Memory B cell (primary cell): Measurements from ENCODE around the gene ZNF618.
"Not testable (repeated sequence)": the region's sequence is repeated elsewhere in the genome, so short reads cannot be mapped to it uniquely, and the experiment has no call there.

ENCODE experiments used
- ATAC-seq: fragments of 150-1000 bp; cut with Tn5 transposase; 2 replicates; pipeline ENCODE4 v1.10.0; 2021; ENCODE audit warnings: low read depth, mild to moderate bottlenecking, moderate library complexity
- DNase-seq, 2 donors: peaks; one replicate each; pipeline ENCODE4 v3.0.0; 2022; ENCODE audit warnings: low spot score in 2 of 2
- H3K27ac Mint-ChIP-seq: one replicate; pipeline ENCODE4 v1.8.0; 2022; ENCODE audit warnings: mild to moderate bottlenecking, moderate library complexity, mixed read lengths
- H3K27me3 Mint-ChIP-seq: one replicate; pipeline ENCODE4 v1.8.0; 2022; ENCODE audit warnings: mixed read lengths
- H3K36me3 Mint-ChIP-seq: one replicate; pipeline ENCODE4 v1.8.0; 2022; ENCODE audit warnings: mild to moderate bottlenecking, mixed read lengths
- H3K4me1 Mint-ChIP-seq: one replicate; pipeline ENCODE4 v1.8.0; 2022; ENCODE audit warnings: mixed read lengths
- H3K4me3 Mint-ChIP-seq: one replicate; pipeline ENCODE4 v1.8.0; 2022; ENCODE audit warnings: mild to moderate bottlenecking, moderate library complexity, mixed read lengths
- H3K9me3 Mint-ChIP-seq: one replicate; pipeline ENCODE4 v1.8.0; 2022; ENCODE audit warnings: mixed read lengths

ZNF618 gene

DNA sequence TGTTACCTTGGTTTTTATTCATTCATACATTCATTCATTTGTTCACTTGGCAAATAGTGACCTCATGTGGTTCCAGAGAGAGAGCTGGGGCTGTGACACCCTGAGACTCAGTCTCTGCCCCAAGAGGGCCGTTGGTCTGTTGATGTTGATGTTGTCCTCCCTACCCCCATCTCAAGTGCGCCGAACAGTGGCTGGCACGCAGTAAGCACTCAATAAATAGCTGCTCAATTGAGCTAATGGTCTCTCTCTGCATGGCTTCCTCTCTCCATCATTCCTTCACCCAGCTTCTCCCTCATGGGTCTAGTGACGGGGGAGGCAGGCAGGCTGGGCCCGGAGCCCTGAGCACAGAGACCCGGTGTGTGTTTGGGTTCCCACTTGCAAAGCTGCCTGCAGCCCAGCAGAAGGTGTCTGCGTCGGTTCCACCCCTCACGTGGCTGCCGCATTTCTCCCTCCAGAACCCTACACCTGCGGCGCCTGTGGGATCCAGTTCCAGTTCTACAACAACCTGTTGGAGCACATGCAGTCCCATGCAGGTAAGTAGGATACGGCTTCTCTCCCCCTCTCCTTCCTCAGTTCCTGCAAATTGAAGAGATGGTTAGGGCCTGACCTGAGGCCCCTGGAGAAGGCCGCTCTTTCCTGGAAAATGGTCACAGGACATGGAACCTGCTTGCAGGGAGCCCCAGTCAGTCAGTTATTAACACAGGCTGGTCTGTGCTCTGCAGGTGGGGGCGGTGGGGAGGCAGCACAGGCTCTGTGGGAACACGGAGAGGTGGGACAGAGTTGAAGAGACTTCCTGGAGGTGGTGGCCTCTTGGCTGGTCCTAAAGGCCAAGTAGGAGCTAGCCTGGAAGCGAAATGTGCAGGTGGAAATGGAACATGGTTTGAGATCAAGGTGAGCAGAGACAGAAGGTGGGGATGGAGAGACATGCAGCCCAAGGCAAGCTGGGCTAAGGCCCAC lies 160.0 kb downstream of the ZNF618 start:
- no peak overlapping the region for H3K27ac Mint-ChIP-seq
- no peaks in the 10 kb centered on the region for H3K4me1 Mint-ChIP-seq
- peaks cover 3% of the 10 kb centered on the region for H3K9me3 Mint-ChIP-seq
- H3K4me3 Mint-ChIP-seq = no peak overlapping the region
- H3K27me3 Mint-ChIP-seq = no peaks in the 10 kb centered on the region
- no peak for ATAC-seq
- DNase-seq = no peak
- H3K36me3 Mint-ChIP-seq = peaks cover 7% of the 10 kb centered on the region

DNA sequence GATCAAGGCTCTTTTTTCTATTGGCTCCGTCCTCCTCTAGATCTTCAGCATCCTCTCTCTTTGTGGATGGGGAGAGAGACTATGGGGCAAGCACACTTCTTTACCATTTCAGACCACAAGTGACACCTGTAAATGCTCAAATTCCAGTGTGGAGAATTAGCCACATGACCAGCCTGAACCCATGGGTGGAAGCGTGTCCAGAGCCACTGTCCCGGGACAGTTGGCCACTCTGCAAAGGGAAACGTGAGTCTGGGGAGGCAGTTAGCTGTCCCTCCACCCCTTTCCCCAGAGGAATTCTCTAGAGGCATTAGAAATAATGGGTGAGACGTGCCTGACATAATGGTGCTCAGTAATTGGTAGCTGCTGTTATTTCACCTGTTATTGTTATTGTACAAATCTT lies 161.1 kb downstream of the ZNF618 start:
- H3K4me1 Mint-ChIP-seq = no peaks in the 10 kb centered on the region
- peaks cover 7% of the 10 kb centered on the region for H3K36me3 Mint-ChIP-seq
- no peak overlapping the region for H3K4me3 Mint-ChIP-seq
- H3K9me3 Mint-ChIP-seq = peaks cover 3% of the 10 kb centered on the region
- DNase-seq = no peak
- no peak for ATAC-seq
- H3K27ac Mint-ChIP-seq = no peak overlapping the region
- no peaks in the 10 kb centered on the region for H3K27me3 Mint-ChIP-seq

GRCh38 chr9:114037961-114038723 lies 162.0 kb downstream of the ZNF618 start:
- H3K4me1 Mint-ChIP-seq = no peaks in the 10 kb centered on the region
- no peaks in the 10 kb centered on the region for H3K27me3 Mint-ChIP-seq
- H3K36me3 Mint-ChIP-seq = peaks cover 7% of the 10 kb centered on the region
- H3K9me3 Mint-ChIP-seq = peaks cover 3% of the 10 kb centered on the region
- no peak overlapping the region for H3K4me3 Mint-ChIP-seq
- DNase-seq (no peak), ATAC-seq (no peak)
- no peak overlapping the region for H3K27ac Mint-ChIP-seq

- Mint-ChIP-seq H3K9me3 (peaks cover 3% of the 10 kb centered on the region), H3K4me3 (no peak overlapping the region), H3K36me3 (peaks cover 7% of the 10 kb centered on the region), H3K4me1 (no peaks in the 10 kb centered on the region), H3K27me3 (no peaks in the 10 kb centered on the region), H3K27ac (no peak overlapping the region)
- DNase-seq = no peak
- no peak for ATAC-seq
Measured at GRCh38 chr9:114038724-114039313, 162.7 kb downstream of the ZNF618 start.

GRCh38 chr9:114039484-114039883 lies 163.4 kb downstream of the ZNF618 start:
- Mint-ChIP-seq H3K27ac (no peak overlapping the region), H3K9me3 (peaks cover 3% of the 10 kb centered on the region), H3K4me1 (no peaks in the 10 kb centered on the region), H3K36me3 (peaks cover 7% of the 10 kb centered on the region), H3K4me3 (no peak overlapping the region), H3K27me3 (no peaks in the 10 kb centered on the region)
- ATAC-seq = no peak
- DNase-seq = no peak

DNA sequence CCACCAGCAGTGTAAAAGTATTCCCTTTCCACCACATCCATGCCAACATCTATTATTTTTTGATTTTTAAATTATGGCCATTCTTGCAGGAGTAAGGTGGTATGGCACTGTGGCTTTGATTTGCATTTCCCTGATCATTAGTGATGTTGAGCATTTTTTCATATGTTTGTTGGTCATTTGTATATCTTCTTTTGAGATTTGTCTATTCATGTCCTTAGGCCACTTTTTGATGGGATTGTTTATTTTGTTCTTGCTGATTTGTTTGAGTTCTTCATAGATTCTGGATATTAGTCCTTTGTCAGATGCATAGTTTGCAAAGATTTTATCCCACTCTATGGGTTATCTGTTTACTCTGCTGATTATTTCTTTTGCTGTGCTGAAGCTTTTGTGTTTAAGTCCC lies 167.6 kb downstream of the ZNF618 start:
- H3K4me1 Mint-ChIP-seq, H3K27me3 Mint-ChIP-seq, ATAC-seq, H3K36me3 Mint-ChIP-seq, H3K27ac Mint-ChIP-seq, H3K9me3 Mint-ChIP-seq, DNase-seq, H3K4me3 Mint-ChIP-seq: not testable (repeated sequence)

- no peak overlapping the region for H3K27ac Mint-ChIP-seq
- H3K36me3 Mint-ChIP-seq = no peaks in the 10 kb centered on the region
- no peaks in the 10 kb centered on the region for H3K4me1 Mint-ChIP-seq
- no peak overlapping the region for H3K4me3 Mint-ChIP-seq
- DNase-seq = no peak
- ATAC-seq = no peak
- no peaks in the 10 kb centered on the region for H3K9me3 Mint-ChIP-seq
- no peaks in the 10 kb centered on the region for H3K27me3 Mint-ChIP-seq
Measured at GRCh38 chr9:114046237-114046755, 170.2 kb downstream of the ZNF618 start.

GRCh38 chr9:114046875-114047274 lies 170.8 kb downstream of the ZNF618 start:
- Mint-ChIP-seq H3K27ac (no peak overlapping the region), H3K36me3 (no peaks in the 10 kb centered on the region), H3K4me1 (no peaks in the 10 kb centered on the region), H3K9me3 (no peaks in the 10 kb centered on the region), H3K4me3 (no peak overlapping the region), H3K27me3 (no peaks in the 10 kb centered on the region)
- ATAC-seq = no peak
- DNase-seq = no peak

GRCh38 chr9:114047717-114048116 lies 171.6 kb downstream of the ZNF618 start:
- Mint-ChIP-seq H3K27ac (no peak overlapping the region), H3K9me3 (no peaks in the 10 kb centered on the region), H3K4me3 (no peak overlapping the region), H3K27me3 (no peaks in the 10 kb centered on the region), H3K4me1 (no peaks in the 10 kb centered on the region), H3K36me3 (no peaks in the 10 kb centered on the region)
- DNase-seq (no peak), ATAC-seq (no peak)

DNA sequence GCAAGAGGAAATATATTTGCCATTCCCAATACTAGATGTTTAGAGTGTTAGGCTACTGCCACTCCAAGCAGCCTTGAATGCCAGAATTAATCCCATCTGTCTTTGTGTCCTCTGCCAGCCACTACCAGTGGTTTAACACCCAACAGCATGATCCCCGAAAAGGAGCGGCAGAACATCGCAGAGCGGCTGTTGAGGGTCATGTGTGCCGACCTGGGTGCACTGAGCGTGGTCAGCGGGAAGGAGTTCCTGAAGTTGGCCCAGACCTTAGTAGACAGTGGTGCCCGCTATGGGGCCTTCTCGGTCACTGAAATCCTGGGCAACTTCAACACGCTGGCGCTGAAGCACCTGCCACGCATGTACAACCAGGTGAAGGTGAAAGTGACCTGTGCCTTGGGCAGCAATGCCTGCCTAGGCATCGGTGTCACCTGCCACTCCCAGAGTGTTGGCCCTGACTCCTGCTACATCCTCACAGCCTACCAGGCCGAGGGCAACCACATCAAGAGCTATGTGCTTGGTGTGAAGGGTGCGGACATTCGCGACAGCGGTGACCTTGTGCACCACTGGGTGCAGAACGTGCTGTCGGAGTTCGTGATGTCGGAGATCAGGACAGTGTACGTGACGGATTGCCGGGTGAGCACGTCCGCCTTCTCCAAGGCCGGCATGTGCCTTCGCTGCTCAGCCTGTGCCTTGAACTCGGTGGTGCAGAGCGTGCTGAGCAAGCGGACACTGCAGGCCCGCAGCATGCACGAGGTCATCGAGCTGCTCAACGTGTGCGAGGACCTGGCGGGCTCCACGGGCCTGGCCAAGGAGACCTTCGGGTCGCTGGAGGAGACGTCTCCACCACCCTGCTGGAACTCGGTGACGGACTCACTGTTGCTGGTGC lies 172.7 kb downstream of the ZNF618 start:
- Mint-ChIP-seq H3K9me3 (no peaks in the 10 kb centered on the region), H3K4me1 (no peaks in the 10 kb centered on the region), H3K36me3 (no peaks in the 10 kb centered on the region), H3K4me3 (no peak overlapping the region), H3K27me3 (no peaks in the 10 kb centered on the region), H3K27ac (no peak overlapping the region)
- ATAC-seq (no peak), DNase-seq (no peak)

DNA sequence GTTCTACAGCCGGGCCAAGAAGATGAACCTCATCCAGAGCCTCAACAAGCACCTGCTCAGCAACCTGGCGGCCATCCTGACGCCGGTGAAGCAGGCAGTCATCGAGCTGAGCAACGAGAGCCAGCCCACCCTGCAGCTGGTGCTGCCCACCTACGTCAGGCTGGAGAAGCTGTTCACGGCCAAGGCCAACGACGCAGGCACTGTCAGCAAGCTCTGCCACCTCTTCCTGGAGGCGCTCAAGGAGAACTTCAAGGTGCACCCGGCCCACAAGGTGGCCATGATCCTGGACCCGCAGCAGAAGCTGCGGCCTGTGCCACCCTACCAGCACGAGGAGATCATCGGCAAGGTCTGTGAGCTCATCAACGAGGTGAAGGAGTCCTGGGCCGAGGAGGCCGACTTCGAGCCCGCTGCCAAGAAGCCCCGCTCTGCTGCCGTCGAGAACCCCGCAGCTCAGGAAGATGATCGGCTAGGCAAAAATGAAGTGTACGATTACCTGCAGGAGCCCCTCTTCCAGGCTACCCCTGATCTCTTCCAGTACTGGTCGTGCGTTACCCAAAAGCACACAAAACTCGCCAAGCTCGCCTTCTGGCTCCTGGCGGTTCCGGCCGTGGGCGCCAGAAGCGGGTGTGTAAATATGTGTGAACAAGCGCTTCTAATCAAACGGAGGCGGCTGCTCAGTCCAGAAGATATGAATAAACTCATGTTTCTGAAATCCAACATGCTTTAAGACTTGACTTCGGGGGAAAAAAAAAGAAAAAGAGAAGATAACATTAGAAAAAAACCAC lies 173.5 kb downstream of the ZNF618 start:
- no peak for DNase-seq
- Mint-ChIP-seq H3K36me3 (no peaks in the 10 kb centered on the region), H3K27me3 (no peaks in the 10 kb centered on the region), H3K9me3 (no peaks in the 10 kb centered on the region), H3K4me3 (no peak overlapping the region), H3K4me1 (no peaks in the 10 kb centered on the region), H3K27ac (no peak overlapping the region)
- no peak for ATAC-seq

DNA sequence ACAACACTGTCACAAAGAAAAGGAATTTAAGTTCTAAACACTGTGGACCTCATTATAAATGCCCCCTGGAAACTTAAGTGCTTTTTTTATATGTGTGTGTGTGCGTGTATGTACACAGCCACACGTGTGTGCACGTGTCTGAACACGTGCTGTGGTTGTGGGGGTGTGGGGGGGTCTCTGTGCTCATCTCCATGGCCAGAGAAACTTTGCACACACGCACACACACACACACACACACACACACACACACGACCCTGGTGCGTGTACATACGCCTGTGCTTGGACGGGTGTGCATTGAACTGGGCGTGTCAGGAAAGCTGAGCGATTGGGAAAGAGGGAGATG lies 174.1 kb downstream of the ZNF618 start:
- no peak overlapping the region for H3K27ac Mint-ChIP-seq
- H3K36me3 Mint-ChIP-seq = no peaks in the 10 kb centered on the region
- ATAC-seq = no peak
- DNase-seq = no peak
- no peaks in the 10 kb centered on the region for H3K27me3 Mint-ChIP-seq
- no peaks in the 10 kb centered on the region for H3K4me1 Mint-ChIP-seq
- no peaks in the 10 kb centered on the region for H3K9me3 Mint-ChIP-seq
- no peak overlapping the region for H3K4me3 Mint-ChIP-seq

GRCh38 chr9:114050646-114051045 lies 174.5 kb downstream of the ZNF618 start:
- ATAC-seq (no peak), DNase-seq (no peak)
- Mint-ChIP-seq H3K27me3 (no peaks in the 10 kb centered on the region), H3K27ac (no peak overlapping the region), H3K4me1 (no peaks in the 10 kb centered on the region), H3K9me3 (no peaks in the 10 kb centered on the region), H3K36me3 (no peaks in the 10 kb centered on the region), H3K4me3 (no peak overlapping the region)
